ENCODE data around the gene CCDC13. TPM values are rescaled to one million over a fixed set of nuclear protein-coding genes. Genes with fewer than 3 reads are reported as not detected.

The CCDC13 gene
- total RNA-seq, 1 experiment from 2014 or later = 0.82 TPM

- ATAC-seq = no peak
- no peaks in the 10 kb centered on the region for H3K4me1 ChIP-seq (ENCODE audit: control insufficient read depth, insufficient read depth, low read length)
- BruUV-seq (replicated peaks) = no TSS peak
- no peaks in the 10 kb centered on the region for H3K9me3 ChIP-seq (ENCODE audit: control insufficient read depth, insufficient read depth, low read depth, low read length)
- in situ Hi-C loops (cut with HindIII; ENCODE audit: low pct_unique_long_range_greater_than_20kb, low sequenced_read_pairs) = no loop called here
- no peak overlapping the region for H3K27ac ChIP-seq (ENCODE audit: low read length)
- H3K27me3 ChIP-seq (ENCODE audit: control insufficient read depth, insufficient read depth, low read length) = no peaks in the 10 kb centered on the region
- no peaks in the 10 kb centered on the region for H3K36me3 ChIP-seq (ENCODE audit: control insufficient read depth, insufficient read depth, low read length)
- no peak overlapping the region for H3K4me3 ChIP-seq (ENCODE audit: low read depth in 2 of 2, low read length in 2 of 2)
- TF ChIP-seq SIN3A (IDR thresholded peaks at IDR 0.05; ENCODE audit: borderline replicate concordance, insufficient read depth, low read depth, low read length) (no peak), POLR2AphosphoS5 (IDR thresholded peaks at IDR 0.05; ENCODE audit: low read depth, low read length) (no peak), REST (IDR thresholded peaks at IDR 0.05; ENCODE audit: insufficient read depth in 1 of 2, low read depth in 2 of 2, low read length in 1 of 2) (no peak), TCF7L2 (IDR thresholded peaks at IDR 0.05; ENCODE audit: low read depth, low read length) (no peak)
- TF ChIP-seq, protein P1, sequence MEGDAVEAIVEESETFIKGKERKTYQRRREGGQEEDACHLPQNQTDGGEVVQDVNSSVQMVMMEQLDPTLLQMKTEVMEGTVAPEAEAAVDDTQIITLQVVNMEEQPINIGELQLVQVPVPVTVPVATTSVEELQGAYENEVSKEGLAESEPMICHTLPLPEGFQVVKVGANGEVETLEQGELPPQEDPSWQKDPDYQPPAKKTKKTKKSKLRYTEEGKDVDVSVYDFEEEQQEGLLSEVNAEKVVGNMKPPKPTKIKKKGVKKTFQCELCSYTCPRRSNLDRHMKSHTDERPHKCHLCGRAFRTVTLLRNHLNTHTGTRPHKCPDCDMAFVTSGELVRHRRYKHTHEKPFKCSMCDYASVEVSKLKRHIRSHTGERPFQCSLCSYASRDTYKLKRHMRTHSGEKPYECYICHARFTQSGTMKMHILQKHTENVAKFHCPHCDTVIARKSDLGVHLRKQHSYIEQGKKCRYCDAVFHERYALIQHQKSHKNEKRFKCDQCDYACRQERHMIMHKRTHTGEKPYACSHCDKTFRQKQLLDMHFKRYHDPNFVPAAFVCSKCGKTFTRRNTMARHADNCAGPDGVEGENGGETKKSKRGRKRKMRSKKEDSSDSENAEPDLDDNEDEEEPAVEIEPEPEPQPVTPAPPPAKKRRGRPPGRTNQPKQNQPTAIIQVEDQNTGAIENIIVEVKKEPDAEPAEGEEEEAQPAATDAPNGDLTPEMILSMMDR (IDR thresholded peaks at IDR 0.05) = no peak
- POLR2A ChIA-PET = no interaction called here
- DNase-seq (ENCODE audit: low read depth, low spot score) = no peak
- intact Hi-C loops (cut with micrococcal nuclease; ENCODE audit: unreplicated experiment) = no loop called here
- CTCF ChIA-PET = no interaction called here
Measured at GRCh38 chr3:42747581-42747980, 25.5 kb downstream of the CCDC13 start.

GRCh38 chr3:42746455-42747450 lies 26.3 kb downstream of the CCDC13 start:
- Histone ChIP-seq H3K27me3 (ENCODE audit: control insufficient read depth, insufficient read depth, low read length) (no peaks in the 10 kb centered on the region), H3K36me3 (ENCODE audit: control insufficient read depth, insufficient read depth, low read length) (no peaks in the 10 kb centered on the region), H3K4me3 (ENCODE audit: low read depth in 2 of 2, low read length in 2 of 2) (no peak overlapping the region), H3K4me1 (ENCODE audit: control insufficient read depth, insufficient read depth, low read length) (no peaks in the 10 kb centered on the region), H3K27ac (ENCODE audit: low read length) (no peak overlapping the region), H3K9me3 (ENCODE audit: control insufficient read depth, insufficient read depth, low read depth, low read length) (no peaks in the 10 kb centered on the region)
- ChIA-PET CTCF (no interaction called here), POLR2A (no interaction called here)
- in situ Hi-C loops (cut with HindIII; ENCODE audit: low pct_unique_long_range_greater_than_20kb, low sequenced_read_pairs) (no loop called here), intact Hi-C loops (cut with micrococcal nuclease; ENCODE audit: unreplicated experiment) (no loop called here)
- TF ChIP-seq, protein P1 (IDR thresholded peaks at IDR 0.05) = no peak
- no peak for TF ChIP-seq SIN3A (IDR thresholded peaks at IDR 0.05; ENCODE audit: borderline replicate concordance, insufficient read depth, low read depth, low read length)
- no peak for TF ChIP-seq POLR2AphosphoS5 (IDR thresholded peaks at IDR 0.05; ENCODE audit: low read depth, low read length)
- no peak for TF ChIP-seq TCF7L2 (IDR thresholded peaks at IDR 0.05; ENCODE audit: low read depth, low read length)
- no peak for TF ChIP-seq REST (IDR thresholded peaks at IDR 0.05; ENCODE audit: insufficient read depth in 1 of 2, low read depth in 2 of 2, low read length in 1 of 2)
- no peak for ATAC-seq
- BruUV-seq (replicated peaks) = no TSS peak
- no peak for DNase-seq (ENCODE audit: low read depth, low spot score)
